GM15510 (cell line): ENCODE measurements around the gene TCAP.

ENCODE experiments used
- POLR2A ChIP-seq: IDR thresholded peaks from 3 replicates; pipeline ENCODE4 v1.6.1; 2011; ENCODE audit warnings: borderline replicate concordance; ENCODE audit not compliant: insufficient read length; ENCODE audit errors: extremely low read depth

Gene TCAP, protein sequence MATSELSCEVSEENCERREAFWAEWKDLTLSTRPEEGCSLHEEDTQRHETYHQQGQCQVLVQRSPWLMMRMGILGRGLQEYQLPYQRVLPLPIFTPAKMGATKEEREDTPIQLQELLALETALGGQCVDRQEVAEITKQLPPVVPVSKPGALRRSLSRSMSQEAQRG

DNA sequence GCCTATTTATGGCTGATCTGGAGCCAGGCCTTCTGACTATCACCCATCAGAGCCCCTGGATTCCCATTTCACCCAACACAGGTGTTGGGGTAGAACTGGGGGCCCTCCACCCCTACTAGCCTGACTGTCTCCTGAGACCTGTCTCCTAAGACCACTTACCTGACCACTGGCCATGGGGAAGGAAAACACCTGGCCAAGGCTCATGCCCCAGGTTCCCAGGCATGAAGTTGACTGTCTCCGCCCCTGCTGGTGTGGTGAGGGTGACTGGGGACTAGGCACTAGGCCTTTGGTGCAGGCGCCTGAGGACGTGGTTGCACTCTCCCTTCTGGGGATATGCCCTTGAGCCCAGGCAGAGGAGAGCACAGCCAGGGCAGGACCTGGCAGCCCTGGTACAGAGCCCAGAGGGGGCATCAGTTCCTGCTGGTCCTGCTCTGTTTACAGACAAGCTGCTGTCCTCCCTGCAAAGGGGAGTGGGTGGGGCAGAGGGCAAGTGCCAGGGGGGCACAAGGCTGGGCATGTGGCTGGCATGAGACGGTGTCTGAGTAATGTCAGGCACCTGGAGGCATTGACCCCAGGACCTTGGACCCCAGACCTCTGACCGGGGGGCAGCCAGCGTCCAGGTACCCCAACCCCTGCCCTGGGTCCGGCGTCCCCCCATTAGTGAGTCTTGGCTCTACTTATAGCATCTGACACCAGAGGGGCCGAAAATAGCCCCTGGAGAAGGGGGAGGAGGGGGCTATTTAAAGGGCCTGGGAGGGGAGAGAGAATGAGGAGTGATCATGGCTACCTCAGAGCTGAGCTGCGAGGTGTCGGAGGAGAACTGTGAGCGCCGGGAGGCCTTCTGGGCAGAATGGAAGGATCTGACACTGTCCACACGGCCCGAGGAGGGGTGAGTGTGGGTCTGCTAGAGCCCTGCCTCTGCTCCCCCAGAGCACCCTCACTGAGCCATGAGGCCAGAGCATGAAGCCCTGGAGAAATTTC lies at the start of gene TCAP:
TCAP (plus strand) TSS at position 769 of the 981 bp plus-strand sequence; CDS start at position 780, 11 bp downstream.
- TF ChIP-seq POLR2A: no peak

GRCh38 chr17:39615434-39615833 lies 49.7 kb upstream of the TCAP start:
- no peak for TF ChIP-seq POLR2A

DNA sequence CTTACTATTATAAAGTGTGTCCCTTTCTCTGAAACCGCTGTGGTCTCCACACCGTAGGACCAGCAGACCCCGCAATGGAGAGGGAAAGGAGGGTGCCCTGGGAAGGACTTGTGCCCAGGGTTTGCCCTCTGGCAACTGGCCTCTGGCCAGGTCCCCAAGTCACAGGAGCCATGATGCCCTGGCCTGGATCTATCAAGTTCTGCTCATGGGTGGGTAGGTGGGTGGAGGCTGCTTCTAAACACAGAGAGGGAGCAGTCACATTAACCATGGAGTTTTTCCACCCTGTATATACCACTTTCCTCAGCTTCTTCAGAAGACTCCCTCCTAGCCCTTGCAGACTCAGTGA lies 48.1 kb upstream of the TCAP start:
- TF ChIP-seq POLR2A: no peak

DNA sequence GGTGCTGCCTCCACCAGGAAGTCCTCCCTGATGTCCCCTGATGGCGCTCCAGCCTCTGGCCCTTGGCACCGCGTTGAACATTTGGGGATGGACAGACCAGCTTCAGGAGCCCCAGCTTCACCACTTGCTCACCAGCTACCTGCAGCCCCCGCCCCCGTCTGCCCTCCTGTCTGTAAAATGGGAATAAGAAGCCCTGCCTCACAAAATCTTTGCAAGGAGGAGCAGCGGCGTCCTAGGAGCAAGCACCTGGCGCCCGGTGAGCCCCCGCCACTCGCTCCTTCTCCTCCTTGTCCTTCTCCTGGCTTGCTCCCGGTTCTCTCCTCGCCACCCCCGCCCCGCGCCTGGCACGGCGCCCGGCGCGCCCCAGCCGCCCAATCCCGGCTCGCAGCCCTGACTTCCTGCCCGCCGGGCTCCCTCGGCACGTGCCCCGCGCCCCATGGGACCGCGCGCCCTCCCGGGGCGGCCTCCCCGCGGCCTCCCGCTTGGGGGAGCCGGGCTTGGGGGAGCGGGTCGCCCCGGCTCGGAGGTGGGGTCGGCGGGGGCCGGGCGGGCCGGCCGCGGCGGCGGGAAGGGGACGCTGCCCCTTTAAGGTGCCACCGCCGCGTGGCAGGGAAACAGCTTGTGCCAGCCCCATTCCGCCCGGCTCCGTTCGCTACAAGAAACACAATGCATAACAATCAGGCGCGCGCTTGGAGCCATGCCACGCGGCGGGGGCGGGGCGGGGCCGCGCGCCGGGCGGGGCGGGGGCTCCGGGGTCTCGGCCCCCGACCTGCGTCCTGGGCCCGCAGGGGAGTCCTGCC lies 47.5 kb upstream of the TCAP start:
- peak; percentile 26 for TF ChIP-seq POLR2A

DNA sequence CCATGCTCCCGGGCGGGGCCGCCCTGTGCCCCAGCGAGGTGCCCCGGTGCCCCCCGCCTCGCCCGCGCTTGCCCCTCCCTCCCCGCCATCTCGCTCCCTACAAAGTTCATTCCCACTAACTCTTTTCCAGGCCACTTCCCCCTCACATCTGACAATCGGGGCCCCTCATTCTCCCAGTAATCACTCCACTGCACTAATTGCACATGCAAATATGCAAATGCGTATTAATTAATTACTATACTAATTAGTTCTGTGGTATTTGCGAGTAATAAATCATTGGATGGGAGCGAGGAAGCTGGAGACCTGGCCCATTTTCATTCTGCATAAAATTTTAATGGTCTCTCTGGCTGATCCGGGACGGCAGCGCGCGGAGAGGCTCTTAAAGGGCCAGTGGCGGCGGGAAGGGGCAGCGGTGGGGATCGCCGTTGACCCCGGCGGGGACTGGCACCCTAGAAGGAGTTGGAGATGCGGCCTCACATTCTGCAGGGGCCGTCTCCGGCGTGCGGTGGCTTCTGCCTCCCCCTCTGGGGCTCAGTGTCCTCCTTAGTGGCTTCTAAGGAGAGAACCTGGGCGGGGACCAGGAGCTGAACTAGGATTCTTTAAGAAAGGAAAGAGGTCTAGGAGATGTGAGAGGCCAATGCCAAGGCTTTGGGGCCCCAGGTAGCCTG lies 46.8 kb upstream of the TCAP start:
- TF ChIP-seq POLR2A: no peak

DNA sequence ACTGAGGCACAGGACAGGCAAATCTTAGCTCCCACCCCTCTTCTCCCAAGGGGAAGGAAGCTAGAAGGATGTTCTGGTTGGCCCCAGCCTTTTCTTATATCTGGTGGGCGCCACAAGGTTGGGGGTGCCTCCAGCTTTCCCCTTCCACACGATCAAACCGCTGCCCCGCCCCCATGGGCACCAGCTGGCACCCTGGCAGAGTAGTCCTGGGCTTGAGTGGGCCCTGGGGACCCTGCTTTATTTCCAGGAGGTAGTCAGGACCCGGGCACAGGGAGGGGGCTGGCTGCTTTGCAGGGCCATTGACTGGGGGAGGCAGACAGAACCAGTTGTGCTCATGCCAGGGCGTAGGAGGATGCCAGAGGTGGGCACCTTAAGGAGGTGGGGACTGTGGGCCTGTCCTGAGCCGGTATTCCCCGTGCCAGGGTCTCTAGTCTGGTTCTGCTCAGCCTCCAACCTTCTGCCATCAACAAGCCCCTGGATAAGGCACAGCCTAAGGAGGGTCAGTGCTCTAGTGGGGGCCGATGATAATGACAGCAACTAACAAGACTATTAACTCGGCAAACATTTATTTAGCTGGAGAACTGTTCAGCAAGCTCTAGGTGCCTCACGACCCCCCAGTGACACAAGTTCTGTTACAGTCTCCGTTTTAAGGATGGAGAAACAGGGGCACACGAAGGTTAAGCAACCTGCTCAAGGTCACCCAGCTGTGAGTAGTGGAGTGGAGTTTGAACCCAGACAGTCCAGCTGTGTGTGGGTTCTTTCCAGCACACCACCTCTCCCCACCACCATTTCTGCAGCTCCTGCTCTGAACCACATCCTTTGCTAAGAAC lies 46.0 kb upstream of the TCAP start:
- TF ChIP-seq POLR2A: no peak

- no peak for TF ChIP-seq POLR2A
Observed at GRCh38 chr17:39619786-39620101, 45.4 kb upstream of the TCAP start.

- no peak for TF ChIP-seq POLR2A
Observed at GRCh38 chr17:39621523-39622379, 43.4 kb upstream of the TCAP start.

GRCh38 chr17:39622380-39623006 lies 42.7 kb upstream of the TCAP start:
- TF ChIP-seq POLR2A: no peak

DNA sequence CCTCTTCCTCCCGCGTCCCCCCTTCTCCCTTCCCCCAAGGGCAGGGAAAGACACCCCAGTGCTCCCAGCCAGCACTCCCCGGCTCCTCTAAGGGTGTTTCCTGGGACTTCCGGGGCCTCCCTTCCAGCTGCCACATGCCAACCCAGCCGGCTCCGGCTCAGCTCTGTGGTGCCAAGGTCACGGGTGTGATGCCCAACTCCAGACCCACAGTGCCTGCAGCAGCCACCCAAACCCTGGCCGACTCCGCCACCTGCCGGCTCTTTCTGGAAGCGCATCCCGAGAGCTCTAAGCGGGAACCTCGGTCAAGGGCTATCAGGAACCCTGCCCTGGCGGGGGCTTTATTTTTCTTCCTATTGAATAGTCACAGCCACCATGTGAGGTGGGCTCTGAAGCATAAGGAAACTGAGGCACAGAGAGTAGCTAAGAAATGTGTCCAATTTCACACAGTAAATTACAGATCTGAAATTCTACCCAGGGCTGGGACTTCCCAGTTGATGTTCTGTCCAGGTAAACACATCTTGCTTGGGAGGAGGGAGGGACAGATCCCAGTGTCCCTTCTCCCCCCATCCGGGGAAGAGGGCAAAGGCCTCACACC lies 41.7 kb upstream of the TCAP start:
- no peak for TF ChIP-seq POLR2A

GRCh38 chr17:39624313-39624712 lies 40.8 kb upstream of the TCAP start:
- no peak for TF ChIP-seq POLR2A

DNA sequence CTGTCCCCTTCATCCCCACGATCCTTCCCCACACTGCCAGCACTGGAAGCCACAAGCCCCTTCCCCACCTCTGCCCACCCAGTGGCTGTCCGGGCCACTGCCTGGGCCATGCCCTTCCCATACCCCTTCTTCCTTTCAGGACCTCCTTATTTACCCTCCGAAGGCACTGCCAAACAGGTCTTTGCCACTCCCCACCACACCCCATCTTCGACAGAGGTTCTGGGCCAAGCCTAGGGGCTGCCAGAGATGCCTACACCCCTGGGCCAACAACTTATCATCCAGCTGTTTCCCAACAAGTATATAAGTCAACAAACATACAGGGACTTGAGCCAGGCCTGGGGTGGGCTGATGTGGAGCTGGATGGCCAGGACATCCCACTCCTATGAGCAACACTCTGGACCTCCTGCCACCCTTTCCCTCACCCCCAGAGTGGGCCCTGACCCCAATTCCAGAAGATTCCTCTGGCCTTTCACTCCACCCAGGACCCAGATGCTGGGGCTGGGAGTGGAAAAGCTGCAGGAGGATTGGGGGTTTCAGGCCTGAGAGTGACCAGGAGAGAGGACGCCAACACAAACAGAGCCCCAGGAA lies 39.9 kb upstream of the TCAP start:
- no peak for TF ChIP-seq POLR2A
